K562 (cell line): ENCODE results near the gene JUND. TPM values are rescaled to one million over a fixed set of nuclear protein-coding genes. Genes with fewer than 3 reads are reported as not detected.

ENCODE experiments used
- DLX4 ChIP-seq: fragments of 250-450 bp; sonication (Bioruptor Pico); IDR thresholded peaks from 2 replicates; pipeline ENCODE4 v1.6.1; 2021; ENCODE audit warnings: mild to moderate bottlenecking
- E2F1 ChIP-seq: sonication (generic); formaldehyde crosslinking; IDR thresholded peaks from 2 replicates; pipeline ENCODE4 v1.8.1; 2023; ENCODE audit warnings: mild to moderate bottlenecking, missing genetic modification reagents, moderate library complexity
- EGR1 ChIP-seq: fragments of 450-650 bp; conservative IDR thresholded peaks from 2 replicates; pipeline ENCODE4 v1.6.1; 2017; ENCODE audit warnings: mild to moderate bottlenecking
- ETV1 ChIP-seq: fragments of 450-650 bp; conservative IDR thresholded peaks from 2 replicates; pipeline ENCODE4 v1.6.1; 2016; ENCODE audit warnings: missing genetic modification characterization, control low read depth, low read depth, missing compliant biosample characterization
- GATA2 ChIP-seq: sonication (generic); formaldehyde crosslinking; IDR thresholded peaks from 2 replicates; pipeline ENCODE4 v1.4.0; 2020; ENCODE audit warnings: mild to moderate bottlenecking, missing genetic modification reagents
- KLF1 ChIP-seq: fragments of 450-650 bp; IDR thresholded peaks from 2 replicates; pipeline ENCODE4 v1.6.1; 2016; ENCODE audit warnings: missing genetic modification characterization, missing compliant biosample characterization
- KLF10 ChIP-seq: fragments of 250-450 bp; sonication (Bioruptor Pico); IDR thresholded peaks from 2 replicates; pipeline ENCODE4 v1.6.1; 2021; ENCODE audit warnings: matching md5 sums
- MED1 ChIP-seq: sonication (generic); formaldehyde crosslinking; IDR thresholded peaks from 2 replicates; pipeline ENCODE4 v1.8.1; 2023; ENCODE audit warnings: missing genetic modification reagents, borderline replicate concordance
- MYC ChIP-seq, 2 experiments: fragments of 250-450 bp in 1 of 2; sonication (Bioruptor Pico) in 1 of 2; IDR thresholded peaks; 2 replicates each; pipeline versions ENCODE4 v1.5.1 to v1.6.1; 2012 to 2021; ENCODE audit warnings: low read depth in 2 of 2, borderline replicate concordance in 1 of 2, improper control_type of control experiment in 1 of 2, low read length in 1 of 2, mild to moderate bottlenecking in 1 of 2, moderate library complexity in 1 of 2
- POLR2AphosphoS2 ChIP-seq: IDR thresholded peaks from 2 replicates; pipeline ENCODE4 v1.6.1; 2012; ENCODE audit warnings: low read length, improper control_type of control experiment
- REST ChIP-seq, 2 experiments: fragments of 450-650 bp; formaldehyde crosslinking in 1 of 2; IDR thresholded peaks; 2 replicates each; pipeline versions ENCODE4 v1.4.0 to v1.6.1; 2014 to 2020; ENCODE audit warnings: mild to moderate bottlenecking in 2 of 2, borderline replicate concordance in 1 of 2, low read depth in 1 of 2
- U2AF1 ChIP-seq: fragments of 200-400 bp; formaldehyde crosslinking; optimal IDR thresholded peaks from 2 replicates; pipeline ENCODE3; 2017; ENCODE audit warnings: mild to moderate bottlenecking, low read depth, low read length, moderate library complexity
- ZEB2 ChIP-seq: fragments of 450-650 bp; IDR thresholded peaks from 2 replicates; pipeline ENCODE4 v1.6.1; 2016
- ZNF431 ChIP-seq: sonication (generic); formaldehyde crosslinking; IDR thresholded peaks from 2 replicates; pipeline ENCODE4 v1.8.0; 2022; ENCODE audit warnings: mild to moderate bottlenecking, missing genetic modification reagents
- ZNF644 ChIP-seq: fragments of 200-800 bp; sonication (Bioruptor generic); IDR thresholded peaks from 2 replicates; pipeline ENCODE4 v1.6.1; 2016; ENCODE audit warnings: low read depth, missing genetic modification characterization, missing compliant biosample characterization
- polyA plus RNA-seq, 8 experiments: library from polyadenylated mRNA; depleted of rRNA in 4 of 8; stranded (reverse) in 5 of 8; unstranded in 3 of 8; fragments of >200 nt; fragmentation: Nextera tagmentation in 2 of 8; fragmentation: Illumina TruSeq in 1 of 8; extraction: Ambion mirVana in 2 of 8; extraction: Trizol in 1 of 8; gene quantifications; 2 replicates each; pipeline versions ENCODE4 v1.2.1 to v1.2.3, GENCODE V29; 2011 to 2014; ENCODE audit warnings: inconsistent platforms in 1 of 8, missing spikeins in 1 of 8
- total RNA-seq, 7 experiments: library from RNA; depleted of rRNA in 6 of 7; stranded (reverse); fragments of >200 nt in 6 of 7; fragmentation: Illumina TruSeq in 2 of 7; extraction: Trizol in 2 of 7; gene quantifications; 2 replicates each; pipeline versions ENCODE4 v1.2.1 to v1.2.3, GENCODE V29; 2011 to 2021; ENCODE audit warnings: low replicate concordance in 1 of 7
- TF ChIP-seq, protein P1 (sequence below): sonication (generic); formaldehyde crosslinking; IDR thresholded peaks from 2 replicates; pipeline ENCODE4 v1.8.0; 2022; ENCODE audit warnings: mild to moderate bottlenecking, low read depth, missing genetic modification reagents

The JUND gene
- total and polyA plus RNA-seq, 9 of the 15 experiments (the other 6 are each of a cell fraction or from before 2014, with no cell fraction given): 6.4 to 286 (median 42.3) TPM

- TF ChIP-seq GATA2 (CRISPR knock-in tag) (no peak), ZEB2 (no peak), REST (IDR thresholded peaks at IDR 0.05; ENCODE audit: borderline replicate concordance) (no peak), REST (CRISPR knock-in tag; IDR thresholded peaks at IDR 0.05; ENCODE audit: low read depth) (no peak), ETV1 (tag) (peak; percentile 67), POLR2AphosphoS2 (peak; percentile 39; the same call in 1 of the 2 replicates), KLF10 (no peak), ZNF431 (no peak), MED1 (CRISPR knock-in tag) (no peak), KLF1 (tag) (no peak), U2AF1 (no peak), EGR1 (peak; percentile 73), MYC (IDR thresholded peaks at IDR 0.05; ENCODE audit: low read depth, low read length) (peak; percentile 32; the same call in 1 of the 2 replicates), MYC (CRISPR knock-in tag; IDR thresholded peaks at IDR 0.05; ENCODE audit: borderline replicate concordance, low read depth) (no peak), ZNF644 (no peak), DLX4 (CRISPR knock-in tag) (no peak), E2F1 (no peak)
- TF ChIP-seq, protein P1, sequence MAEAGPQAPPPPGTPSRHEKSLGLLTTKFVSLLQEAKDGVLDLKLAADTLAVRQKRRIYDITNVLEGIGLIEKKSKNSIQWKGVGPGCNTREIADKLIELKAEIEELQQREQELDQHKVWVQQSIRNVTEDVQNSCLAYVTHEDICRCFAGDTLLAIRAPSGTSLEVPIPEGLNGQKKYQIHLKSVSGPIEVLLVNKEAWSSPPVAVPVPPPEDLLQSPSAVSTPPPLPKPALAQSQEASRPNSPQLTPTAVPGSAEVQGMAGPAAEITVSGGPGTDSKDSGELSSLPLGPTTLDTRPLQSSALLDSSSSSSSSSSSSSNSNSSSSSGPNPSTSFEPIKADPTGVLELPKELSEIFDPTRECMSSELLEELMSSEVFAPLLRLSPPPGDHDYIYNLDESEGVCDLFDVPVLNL (CRISPR knock-in tag): peak; percentile 9; the same call in 1 of the 2 replicates
Measured at GRCh38 chr19:18282021-18282787, 782 bp upstream of the JUND start (continued).
